22Rv1 (cell line): Measurements from ENCODE around the gene TRPM3.

Source experiments
- CTCF ChIP-seq: fragments of 450-650 bp; IDR thresholded peaks from 2 replicates; pipeline ENCODE4 v1.5.1; 2017; ENCODE audit warnings: mild to moderate bottlenecking
- ZFX ChIP-seq: fragments of 450-650 bp; IDR thresholded peaks from 2 replicates; pipeline ENCODE4 v1.6.1; 2017; ENCODE audit warnings: antibody characterized with exemption, borderline replicate concordance

DNA sequence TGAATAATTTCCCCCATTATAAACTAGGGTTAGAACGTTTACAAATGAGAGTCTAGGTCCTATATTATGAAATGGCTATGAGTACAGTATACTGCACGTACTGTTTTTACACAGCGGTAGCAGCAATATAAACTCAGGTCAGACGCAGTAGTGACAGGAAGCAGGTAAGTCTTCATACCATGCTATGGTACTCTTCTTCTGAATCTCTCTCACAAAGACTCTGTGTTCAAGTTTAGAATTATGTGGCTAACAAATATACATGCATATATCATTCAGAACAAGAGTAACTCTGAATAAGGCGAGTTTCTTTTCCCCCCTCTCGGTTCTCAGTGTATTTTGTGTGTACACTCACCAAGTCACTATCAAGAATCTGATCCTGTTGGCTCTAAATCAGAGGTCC lies 592.0 kb downstream of the TRPM3 start:
- no peak for TF ChIP-seq CTCF
- no peak for TF ChIP-seq ZFX
